Epidermal melanocyte (primary cell): Measurements from ENCODE around the gene ZFYVE1.
"Not testable (repeated sequence)": the region's sequence is repeated elsewhere in the genome, so short reads cannot be mapped to it uniquely, and the experiment has no call there.

Source experiments
- DNase-seq: peaks from one replicate; pipeline ENCODE4 v3.0.0; 2011; ENCODE audit warnings: low spot score; ENCODE audit not compliant: insufficient read length

ZFYVE1 gene, protein sequence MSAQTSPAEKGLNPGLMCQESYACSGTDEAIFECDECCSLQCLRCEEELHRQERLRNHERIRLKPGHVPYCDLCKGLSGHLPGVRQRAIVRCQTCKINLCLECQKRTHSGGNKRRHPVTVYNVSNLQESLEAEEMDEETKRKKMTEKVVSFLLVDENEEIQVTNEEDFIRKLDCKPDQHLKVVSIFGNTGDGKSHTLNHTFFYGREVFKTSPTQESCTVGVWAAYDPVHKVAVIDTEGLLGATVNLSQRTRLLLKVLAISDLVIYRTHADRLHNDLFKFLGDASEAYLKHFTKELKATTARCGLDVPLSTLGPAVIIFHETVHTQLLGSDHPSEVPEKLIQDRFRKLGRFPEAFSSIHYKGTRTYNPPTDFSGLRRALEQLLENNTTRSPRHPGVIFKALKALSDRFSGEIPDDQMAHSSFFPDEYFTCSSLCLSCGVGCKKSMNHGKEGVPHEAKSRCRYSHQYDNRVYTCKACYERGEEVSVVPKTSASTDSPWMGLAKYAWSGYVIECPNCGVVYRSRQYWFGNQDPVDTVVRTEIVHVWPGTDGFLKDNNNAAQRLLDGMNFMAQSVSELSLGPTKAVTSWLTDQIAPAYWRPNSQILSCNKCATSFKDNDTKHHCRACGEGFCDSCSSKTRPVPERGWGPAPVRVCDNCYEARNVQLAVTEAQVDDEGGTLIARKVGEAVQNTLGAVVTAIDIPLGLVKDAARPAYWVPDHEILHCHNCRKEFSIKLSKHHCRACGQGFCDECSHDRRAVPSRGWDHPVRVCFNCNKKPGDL

DNA sequence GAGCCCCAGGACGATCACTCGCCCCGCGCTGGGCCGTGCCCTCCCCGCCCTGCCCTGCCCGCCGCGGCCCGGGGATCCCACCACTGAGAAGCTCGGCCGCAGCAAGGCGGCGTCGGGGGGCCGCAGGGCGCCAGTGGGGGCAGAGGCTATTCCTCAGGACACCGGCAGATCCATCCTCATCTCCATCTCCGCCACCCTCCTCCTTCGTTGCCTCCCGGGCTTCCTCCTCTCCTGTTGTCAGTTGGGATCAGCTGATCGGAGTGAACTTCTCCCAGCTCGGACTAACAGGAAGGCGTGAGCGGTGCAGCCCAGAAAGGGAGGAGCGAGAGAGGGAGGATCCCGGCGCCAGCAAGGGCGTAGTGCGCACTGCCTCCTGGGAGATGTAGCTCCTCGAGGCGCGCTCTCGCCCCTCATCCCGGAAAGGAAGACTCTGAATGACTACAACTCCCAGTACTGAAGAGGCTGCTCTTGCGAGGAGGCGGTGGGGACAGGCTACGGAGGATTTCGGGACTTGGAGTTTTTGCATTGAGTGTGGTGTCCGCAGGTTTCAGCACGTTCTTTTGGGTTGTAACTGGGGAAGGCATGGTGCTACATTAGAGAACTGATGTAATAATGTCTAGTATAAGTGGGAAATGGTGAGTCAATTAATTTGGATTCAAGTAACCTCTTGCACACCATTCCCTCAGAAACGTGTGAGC is at the start of gene ZFYVE1:
Gene ZFYVE1, minus strand, starts transcription at position 262 of the 698 bp plus-strand sequence. CDS start 2,598 bp downstream, outside the sequence.
- DNase-seq, result peak; percentile 98

- DNase-seq, result no peak
Measured at GRCh38 chr14:73069585-73069984, 42.7 kb upstream of the ZFYVE1 start.

DNA sequence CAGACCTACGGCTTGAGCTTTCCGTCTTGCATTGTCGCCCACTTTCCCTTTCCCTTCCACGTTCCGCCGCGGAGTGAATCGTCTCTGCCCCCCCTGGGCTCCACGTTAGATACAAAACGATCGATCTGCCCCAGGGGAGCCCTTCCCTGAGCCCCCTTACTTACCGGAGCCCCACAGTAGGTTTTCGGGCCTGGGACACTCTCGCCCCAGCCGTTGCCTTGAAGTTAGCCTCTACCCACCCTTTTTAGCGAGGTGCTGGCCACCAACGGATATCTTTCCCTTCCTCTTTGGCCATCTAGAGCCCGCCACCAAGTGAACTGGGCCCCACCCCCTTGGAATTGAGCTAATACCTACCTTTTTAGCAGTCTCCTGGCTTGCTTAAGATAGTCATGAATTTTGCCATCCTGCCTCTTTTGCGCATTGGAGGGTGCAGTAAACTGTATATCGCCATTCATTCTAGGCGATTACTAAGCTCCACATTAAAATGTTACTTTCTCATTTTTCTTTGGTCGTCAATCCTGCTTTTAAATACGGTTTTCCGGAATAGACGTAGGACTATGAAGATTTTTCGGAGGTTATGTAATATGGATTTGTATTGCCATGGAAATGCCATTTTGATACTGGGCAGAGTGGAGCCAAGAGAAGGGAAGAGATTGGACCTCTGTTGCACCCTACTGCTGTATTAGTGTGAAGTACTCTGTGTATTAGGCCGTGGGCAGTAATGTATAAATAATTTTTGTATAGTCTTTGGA is 32.2 kb upstream of the ZFYVE1 start:
- DNase-seq, result peak; percentile 22

- peak; percentile 97 for DNase-seq
Measured at GRCh38 chr14:73058224-73058921, 31.5 kb upstream of the ZFYVE1 start, which contains the start of gene RBM25. Gene RBM25, plus strand, starts transcription at chr14:73058534. Its CDS starts 13,108 bp downstream, at chr14:73071642.

- DNase-seq, result peak; percentile 21
Measured at GRCh38 chr14:73057944-73058223, 31.0 kb upstream of the ZFYVE1 start.

GRCh38 chr14:73055251-73055650 is 28.3 kb upstream of the ZFYVE1 start:
- DNase-seq, result no peak

GRCh38 chr14:73049428-73049827 is 22.5 kb upstream of the ZFYVE1 start:
- no peak for DNase-seq

- no peak for DNase-seq
Measured at GRCh38 chr14:73047808-73048207, 20.9 kb upstream of the ZFYVE1 start.

DNA sequence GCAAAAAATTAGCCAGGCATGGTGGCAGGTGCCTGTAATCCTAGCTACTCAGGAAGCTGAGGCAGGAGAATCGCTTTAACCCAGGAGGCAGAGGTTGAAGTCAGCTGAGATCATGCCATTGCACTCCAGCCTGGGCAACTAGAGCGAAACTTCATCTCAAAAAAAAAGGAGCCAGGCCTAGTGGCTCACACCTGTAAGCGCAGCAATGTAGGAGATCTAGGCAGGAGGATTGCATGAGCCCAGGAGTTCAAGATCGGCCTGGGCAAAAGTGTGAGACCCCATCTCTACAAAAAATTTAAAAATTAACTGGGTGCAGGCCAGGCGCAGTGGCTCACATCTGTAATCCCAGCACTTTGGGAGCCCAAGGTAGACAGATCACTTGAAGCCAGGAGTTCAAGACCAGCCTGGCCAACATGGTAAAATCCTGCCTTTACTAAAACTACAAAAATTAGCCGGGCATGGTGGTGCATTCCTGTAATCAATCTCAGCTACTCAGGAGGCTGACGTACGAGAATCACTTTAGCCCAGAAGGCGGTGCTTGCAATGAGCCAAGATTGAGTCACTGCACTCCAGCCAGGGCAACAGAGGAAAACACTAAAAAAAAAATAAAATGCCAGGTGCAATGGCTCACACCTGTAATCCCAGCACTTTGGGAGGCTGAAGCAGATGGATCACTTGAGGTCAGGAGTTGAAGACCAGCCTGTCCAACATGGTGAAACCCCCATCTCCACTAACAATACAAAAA is 10.0 kb upstream of the ZFYVE1 start:
- DNase-seq, result not testable (repeated sequence)

DNA sequence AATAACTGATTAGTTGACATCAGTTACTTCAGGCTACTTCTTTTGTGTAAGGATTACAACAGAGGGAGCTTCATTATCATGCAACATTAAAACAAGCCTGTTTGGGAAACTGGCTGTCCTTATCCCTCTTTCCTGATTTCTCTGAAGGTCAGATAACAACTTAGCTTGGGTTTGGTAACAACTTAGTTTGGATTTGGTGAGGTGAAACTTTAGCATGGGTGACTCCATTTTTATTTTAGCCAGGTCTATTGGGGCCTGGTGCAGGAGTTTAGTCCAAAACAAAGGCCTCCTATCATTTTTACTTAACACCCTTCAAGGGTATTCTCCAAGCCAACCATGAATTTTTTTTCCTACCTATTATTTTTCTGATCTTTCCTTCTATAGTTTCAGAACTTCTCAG is 1.1 kb upstream of the ZFYVE1 start:
- DNase-seq, result no peak

DNA sequence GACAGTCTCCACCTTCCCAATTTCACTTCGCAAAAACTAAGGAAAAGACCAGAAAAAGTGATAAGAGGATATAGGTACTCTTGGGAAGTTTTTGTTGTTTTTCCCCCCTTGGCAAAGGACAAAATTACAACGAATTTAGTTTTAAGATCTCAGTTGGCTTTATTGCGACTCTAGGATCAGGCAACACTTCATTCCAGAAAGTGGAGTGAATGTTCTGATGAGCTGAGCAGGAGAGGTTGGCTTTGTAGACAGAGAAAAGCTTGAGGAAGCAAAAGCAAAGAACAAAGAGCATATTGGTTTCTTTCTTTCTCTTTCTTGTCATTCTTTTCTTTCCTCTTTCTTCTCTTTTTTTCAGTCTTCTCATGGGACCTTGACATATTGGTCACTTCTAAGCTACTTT is 640 bp upstream of the ZFYVE1 start:
- DNase-seq, result no peak

GRCh38 chr14:73026243-73026844 is 562 bp downstream of the ZFYVE1 start:
- peak; percentile 30 for DNase-seq

GRCh38 chr14:73025544-73025943 is 1.4 kb downstream of the ZFYVE1 start:
- no peak for DNase-seq

DNA sequence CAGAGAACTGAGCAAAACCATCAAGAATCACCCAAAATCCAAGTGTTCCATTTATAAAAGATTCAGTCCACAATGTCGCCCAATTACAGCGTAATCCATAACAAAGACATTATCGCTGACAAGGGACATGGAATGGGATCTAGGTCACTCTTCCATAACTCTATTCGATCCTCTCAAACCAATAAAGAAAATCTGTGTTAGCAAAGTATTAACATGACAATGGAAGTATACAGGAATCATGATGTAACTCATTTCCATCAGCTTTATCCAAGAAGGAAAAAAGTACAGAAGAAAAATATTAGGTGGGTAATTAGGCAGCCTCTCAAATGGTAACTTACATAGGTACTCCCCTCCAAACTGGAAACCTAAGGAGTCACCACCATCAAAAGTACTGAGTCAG is 4.9 kb downstream of the ZFYVE1 start:
- no peak for DNase-seq

DNA sequence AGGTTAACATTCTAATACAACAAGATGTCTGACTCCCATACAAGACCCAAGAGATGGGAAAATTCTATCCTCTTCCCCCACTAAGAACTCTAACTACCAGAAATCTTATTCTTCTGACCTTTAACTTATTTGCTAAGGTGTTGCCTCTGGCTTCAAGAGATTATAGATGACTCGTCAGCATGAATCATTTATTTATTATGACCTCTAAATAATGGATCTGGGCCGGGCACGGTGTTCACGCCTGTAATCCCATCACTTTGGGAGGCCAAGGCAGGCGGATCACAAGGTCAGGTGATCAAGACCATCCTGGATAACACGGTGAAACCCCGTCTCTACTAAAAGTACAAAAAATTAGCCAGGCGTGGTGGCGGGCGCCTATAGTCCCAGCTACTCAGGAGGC is 10.9 kb downstream of the ZFYVE1 start:
- DNase-seq, result not testable (repeated sequence)

GRCh38 chr14:73015552-73015951 is 11.4 kb downstream of the ZFYVE1 start:
- not testable (repeated sequence) for DNase-seq

DNA sequence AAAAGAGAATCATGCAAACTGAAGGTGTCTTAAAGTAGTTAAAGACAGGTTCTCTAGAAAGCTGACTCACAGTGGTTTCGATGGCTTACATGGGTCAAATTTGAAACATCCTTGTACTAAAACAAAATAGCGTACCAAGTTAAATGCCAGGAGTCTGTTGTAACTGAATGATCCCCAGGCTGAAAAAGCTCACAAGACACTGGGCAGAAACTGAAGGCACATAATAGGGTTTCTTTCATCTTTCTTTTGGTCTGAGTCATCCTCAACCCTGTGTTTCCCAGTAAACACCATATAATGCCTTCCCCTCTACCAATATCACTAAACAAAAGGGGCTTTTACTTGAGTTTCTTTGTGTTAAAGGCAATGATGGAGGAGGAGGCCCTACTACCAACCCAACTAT is 12.8 kb downstream of the ZFYVE1 start:
- DNase-seq, result peak; percentile 69

DNA sequence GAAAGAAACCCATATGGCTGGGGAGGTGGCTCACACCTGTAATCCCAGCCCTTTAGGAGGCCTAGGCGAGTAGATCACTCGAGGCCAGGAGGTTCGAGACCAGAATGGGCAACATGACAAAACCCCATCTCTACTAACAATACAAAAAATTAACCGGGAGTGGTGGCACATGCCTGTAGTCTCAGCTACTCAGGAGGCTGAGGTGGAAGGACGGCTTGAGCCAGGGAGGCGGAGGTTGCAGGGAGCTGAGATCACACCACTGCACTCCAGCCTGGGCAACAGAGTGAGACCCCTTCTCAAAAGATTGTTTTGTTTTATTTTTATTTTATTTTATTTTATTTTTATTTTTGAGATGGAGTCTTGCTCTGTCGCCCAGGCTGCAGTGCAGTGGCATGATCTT is 15.7 kb downstream of the ZFYVE1 start:
- DNase-seq, result not testable (repeated sequence)

DNA sequence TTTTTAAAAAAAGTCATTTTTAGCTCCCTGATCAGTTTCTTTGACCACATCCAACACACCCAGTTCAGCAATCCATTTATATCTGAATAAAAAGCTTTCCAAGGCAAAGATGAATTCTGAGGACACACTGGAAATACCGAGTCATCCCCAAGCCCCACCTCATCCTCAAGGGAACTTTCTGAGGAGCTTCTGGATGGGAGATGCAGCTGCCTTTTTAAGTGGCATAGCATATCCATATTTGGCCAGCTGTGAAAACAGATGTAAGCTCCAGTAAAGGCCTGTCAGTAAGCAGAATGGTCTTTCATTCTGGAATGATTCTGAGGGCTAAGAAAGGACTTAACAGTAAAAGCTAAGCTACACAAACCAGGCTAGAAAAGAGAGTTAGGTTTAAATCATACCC is 18.4 kb downstream of the ZFYVE1 start:
- no peak for DNase-seq

DNA sequence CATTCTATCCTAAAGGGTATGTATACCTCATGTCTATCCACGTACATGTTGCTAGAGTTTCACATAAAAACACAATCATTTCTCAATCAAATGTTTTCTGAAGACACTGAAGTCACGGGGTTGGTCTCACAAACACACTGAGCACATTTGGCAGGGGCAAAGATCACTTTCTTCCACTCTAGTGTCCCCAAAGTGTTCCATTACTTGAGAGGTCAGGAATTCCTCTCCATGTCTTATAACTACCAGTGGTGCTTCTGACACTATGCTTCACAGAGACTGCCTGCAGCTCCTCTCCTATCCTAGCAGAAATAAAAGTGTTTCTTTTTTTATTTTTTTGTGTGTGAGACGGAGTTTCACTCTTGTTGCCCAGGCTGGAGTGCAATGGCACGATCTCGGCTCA is 19.1 kb downstream of the ZFYVE1 start:
- DNase-seq, result no peak
